CD4-positive, alpha-beta T cell treated with Interleukin-4 for 4 hours (primary cell): ENCODE measurements around the gene SLC2A2.
"Not testable (repeated sequence)": the region's sequence is repeated elsewhere in the genome, so short reads cannot be mapped to it uniquely, and the experiment has no call there.

Experiments
- DNase-seq: peaks from one replicate; pipeline ENCODE4 v3.0.0-alpha.2; 2020

The SLC2A2 gene

DNA sequence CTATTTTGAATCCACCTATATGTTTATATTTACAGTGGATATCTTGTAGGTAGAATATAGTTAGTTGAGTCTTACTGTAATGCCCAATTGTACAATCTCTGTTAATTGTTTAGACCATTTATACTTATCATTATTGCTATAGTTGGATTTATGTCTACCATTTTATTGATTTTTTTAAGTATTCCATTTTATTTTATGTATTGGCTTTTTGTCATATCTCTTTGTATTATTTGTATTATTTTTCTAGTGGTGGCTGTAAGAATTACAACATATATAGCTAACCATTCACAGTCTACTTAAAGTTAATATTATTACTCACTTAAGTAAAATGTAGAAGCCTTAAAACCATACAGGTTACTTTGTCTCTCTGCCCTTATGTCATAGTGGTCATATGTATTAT lies 46.1 kb downstream of the SLC2A2 start:
- DNase-seq = no peak

DNA sequence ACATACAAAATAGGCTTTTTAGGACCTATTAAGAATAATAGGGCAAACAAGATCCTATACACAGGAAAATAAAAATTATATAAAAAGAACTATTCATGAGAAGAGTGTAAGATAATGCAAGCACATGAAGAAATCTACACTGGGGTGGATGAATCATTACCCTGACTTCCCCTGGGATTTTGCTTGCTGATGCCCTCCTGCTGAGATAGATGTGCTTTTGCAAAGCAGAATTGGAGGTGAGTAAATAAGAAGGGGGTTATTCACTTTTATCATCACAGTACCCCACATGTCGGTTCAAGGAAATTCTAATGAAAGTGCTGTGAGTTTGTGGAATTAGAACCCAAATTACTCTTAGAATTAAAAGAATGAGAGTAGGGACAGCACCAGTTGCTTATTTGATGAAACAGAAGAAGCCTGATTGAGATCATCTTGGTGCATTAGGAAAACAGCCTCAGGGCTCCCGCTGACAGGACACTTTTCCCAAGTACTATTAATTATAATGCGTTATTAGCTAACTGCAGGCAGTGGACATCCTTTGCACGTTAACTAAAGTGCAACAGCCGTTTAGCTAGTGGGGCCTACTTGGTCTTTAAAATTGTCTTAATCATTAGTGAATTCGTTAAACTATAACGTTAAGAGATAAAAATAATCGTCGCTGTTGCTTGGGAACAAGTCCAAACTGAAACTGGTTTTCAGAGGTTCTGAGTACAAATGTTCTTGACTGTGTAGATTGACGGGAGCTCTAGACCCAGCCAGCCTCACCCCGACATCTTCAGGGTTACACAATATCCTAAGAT lies 48.4 kb downstream of the SLC2A2 start:
- DNase-seq = no peak

DNA sequence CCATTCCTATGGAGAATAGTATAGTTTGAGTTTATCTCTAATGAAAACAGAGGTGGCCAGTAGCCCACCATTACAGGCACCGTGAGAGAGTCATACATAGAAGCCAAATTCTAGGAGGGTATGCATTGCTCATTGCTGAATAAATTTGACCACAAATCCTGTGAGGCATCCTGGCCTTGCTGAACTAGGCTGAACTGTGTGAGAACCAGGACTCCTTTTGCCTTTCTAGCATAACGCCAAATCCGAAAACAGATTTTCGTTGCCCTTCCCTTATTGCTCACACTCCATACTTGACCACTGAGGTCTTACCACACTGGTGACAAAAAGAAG lies 50.4 kb downstream of the SLC2A2 start:
- no peak for DNase-seq

DNA sequence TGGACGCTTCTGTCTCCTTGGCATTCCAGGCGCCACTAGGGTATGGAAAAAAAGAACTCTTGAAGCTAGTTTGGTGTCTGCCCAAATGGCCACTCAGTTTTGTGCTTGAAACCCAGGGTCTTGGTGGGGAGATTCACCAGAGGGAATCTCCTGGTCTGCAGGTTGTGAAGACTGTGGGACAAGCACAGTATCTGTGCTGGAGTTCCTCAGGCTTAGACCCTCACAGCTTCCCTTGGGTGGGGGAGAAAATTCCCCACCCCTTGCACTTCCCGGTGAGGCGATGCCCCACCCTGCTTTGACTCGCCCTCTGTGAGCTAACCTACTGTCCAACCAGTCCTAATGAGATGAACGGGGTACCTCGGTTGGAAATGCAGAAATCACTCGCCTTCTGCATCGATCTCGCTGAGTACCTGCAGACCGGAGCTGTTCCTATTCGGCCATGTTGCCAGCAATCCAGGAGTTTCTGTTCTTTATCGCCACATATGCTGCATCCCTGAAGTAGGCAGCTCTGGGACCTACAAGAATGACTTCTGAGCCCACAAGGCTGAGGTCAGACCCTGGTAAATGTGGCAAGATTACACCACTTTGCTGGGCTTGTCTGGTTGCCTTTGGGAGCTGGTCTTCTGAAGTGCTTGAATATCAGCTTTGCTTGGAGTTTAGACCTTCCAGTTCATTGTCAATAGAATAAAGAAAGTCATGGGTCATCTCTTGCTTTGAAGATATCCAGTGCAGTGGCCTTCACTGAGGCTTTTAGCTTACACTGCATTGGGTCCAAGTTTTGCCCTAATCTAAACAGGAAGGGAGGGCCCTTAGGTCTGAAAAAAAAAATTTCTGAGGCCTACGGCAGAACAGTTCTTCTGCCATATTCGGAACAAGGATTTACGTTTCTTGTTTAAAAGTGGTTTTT lies 51.0 kb downstream of the SLC2A2 start:
- DNase-seq = no peak

DNA sequence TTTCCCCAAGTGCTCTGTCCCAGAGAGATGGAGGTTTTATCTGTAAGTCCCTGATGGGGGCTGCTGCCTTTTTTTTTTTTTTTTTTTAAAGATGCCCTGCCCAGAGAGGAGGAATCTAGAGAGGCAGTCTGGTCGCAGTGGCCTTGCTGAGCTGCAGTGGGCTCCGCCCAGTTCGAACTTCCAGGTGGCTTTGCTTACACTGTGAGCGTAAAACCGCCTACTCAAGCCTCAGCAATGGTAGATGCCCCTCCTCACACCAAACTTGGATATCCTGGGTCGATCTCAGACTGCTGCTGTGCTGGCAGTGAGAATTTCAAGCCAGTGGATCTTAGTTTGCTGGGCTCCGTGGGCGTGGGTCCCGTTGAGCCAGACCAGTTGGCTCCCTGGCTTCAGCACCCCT lies 51.6 kb downstream of the SLC2A2 start:
- DNase-seq = no peak

DNA sequence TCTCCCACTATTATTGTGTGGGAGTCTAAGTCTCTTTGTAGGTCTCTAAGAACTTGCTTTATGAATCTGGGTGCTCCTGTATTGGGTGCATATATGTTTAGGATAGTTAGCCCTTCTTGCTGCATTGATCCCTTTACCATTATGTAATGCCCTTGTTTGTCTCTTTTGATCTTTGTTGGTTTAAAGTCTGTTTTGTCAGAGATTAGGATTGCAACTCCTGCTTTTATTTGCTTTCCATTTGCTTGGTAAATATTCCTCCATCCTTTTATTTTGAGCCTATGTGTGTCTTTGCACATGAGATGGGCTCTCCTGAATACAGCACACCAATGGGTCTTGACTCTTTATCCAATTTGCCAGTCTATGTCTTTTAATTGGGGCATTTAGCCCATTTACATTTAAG lies 53.6 kb downstream of the SLC2A2 start:
- DNase-seq = not testable (repeated sequence)

DNA sequence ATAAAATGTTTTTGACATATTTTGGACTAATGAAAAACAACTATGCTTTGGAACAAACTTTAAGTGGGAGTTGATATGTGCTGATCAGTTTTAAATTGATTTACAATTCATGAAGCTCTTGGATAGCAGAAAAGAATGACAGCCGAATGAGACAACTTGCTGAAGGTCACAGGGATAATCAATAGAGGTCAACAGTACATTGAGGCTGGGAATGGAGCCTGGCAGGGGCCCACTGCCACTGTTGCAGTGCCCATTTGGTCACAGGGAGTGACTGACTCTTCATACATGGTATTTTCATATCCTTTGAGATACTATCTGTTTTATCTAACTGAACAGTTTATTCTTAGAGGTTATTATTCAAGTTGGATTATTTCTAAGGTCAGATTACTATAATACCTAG lies 59.4 kb downstream of the SLC2A2 start:
- DNase-seq = no peak

DNA sequence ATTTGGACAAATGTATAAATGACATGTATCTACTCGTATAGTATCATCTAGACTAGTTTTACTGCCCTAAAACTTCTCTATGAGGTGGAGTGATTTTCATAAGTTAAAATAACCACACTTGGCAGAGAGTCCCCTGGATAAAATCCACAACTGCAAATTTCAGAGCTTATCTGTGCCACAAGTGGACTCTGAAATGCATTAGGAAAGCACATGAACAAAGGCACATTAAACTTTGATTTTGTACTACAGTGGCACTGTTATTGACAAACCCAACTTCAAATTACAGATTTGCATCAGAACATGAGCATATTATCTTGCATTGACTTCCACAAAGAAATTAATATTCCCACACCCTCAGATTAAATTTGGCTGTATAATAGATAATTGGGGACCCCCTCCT lies 60.0 kb downstream of the SLC2A2 start:
- no peak for DNase-seq

DNA sequence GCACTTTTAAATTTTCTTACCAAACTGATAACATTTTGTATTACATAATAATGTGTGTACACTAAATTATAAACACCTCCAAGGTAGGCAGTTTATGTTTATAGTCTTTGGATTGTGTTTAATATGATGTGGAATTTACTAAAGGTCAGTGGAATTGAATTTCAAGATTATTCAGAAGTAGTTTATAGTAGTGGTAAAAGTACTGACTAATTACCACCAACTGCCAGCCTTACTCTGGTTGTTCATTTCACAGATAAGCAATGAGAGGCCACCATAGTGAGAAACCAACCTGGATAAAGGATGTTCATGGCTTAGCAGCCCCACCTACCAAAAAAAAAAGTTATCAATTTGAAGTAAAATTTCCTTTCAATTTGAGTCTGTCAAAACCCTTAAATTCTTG lies 64.1 kb downstream of the SLC2A2 start:
- DNase-seq = no peak

DNA sequence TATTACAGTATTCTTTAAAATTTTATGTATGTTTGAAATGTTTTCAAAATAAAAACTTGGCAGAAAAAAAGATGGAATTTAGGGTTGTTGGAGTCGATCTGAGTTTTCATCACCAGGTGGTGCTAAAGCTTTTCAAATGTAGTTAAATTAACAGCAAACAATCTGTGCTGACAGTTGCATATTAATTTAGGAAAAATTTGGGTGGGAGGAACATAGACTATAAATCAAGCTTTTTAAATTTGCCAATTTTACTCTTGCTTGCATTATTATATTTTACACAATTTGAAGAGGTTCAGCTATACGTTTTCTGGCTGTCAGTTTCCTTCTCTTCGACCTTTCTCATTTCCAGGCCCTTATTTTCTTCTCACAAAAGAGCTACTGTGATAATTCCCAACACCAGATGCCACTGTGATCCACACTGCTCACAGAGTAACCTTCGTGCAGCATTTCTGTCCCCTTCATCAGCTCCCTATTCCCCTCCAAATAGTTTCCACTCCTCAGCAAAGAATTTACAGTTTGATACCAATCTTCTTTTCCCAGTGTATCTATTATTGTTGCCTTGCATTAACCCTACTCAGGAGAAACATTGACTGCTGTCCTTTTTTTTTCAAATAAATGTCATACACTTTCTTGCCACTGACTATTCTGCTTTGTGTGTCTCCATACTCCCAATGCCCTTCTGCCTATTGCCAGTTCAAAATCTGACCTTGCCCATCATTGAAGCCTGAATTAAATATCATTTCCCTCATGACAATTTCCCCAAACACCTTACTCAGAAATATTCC lies 64.7 kb downstream of the SLC2A2 start:
- peak; percentile 5 for DNase-seq

DNA sequence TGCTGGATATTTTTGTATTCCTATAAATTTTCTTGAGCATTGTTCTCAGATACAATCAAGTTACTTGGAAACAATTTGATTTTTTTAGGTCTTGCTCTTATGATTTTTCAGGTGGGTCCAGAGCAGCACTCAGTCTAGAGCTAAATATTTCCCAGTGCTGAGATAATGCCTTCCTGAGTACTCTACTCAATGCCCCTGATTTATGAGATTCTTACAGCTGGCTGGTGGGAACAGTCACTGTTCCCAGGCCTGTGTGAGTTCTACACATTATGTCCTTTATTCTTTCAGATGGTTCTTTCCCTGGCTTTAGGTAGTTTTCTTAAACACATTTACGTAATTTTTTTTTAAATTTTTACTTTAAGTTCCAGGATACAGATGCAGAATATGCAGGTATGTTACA lies 67.1 kb downstream of the SLC2A2 start:
- no peak for DNase-seq

DNA sequence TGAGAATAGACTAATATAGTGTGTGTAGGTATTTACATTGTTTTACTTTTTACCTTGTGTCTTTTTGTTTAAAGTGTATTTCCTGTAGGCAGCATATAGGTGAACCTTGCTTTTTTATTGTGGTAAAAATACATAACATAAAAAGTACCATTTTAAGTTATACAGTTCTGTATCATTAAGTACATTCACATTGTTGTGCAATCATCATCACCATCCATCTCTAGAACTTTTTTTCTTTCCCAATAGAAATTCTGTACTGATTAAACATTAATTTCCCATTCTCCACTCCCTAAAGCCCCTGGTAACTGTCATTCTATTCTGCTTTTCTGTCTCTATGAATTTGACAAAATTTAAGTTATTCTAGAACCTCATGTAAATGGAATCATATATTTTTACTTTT lies 69.9 kb downstream of the SLC2A2 start:
- DNase-seq = no peak

DNA sequence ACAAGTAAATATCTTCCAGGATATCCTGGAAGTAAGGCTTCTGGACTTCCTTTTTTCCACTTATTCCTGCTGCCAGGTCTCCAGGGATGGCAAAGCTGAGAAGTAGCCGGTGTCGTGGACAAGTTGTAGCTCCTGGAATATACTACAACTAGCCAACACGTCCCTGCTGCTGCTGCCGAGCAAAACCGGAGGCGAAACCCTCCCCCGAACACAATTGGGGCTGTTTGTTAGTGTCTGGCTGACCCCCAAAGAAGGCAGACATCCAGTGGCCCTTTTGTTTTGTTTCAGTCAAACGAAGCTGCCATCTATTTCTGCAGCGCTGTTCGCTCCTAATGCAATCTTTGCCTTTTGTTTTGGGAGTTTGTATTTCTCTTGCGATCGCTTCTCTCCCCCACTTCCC lies 72.8 kb downstream of the SLC2A2 start:
- DNase-seq = no peak

DNA sequence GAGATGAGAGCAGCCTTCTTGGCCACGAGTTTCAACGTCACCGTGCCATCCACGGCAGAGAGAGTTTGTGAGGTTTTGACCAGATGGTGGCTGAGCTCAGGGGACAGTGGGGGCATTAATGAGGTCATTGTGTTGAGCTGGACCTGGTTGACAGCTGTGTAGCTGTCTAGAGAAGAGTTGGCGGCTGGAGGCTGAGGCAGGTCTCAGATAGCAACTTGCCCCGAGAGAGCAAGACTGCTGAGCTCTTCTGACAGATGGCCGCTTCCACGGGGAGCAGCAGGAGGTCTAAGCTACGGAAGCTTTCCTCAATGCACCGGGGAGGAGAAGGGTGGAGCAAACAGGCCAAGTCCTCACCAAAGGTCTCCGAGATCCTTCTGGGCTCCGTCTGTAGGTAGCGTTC lies 73.3 kb downstream of the SLC2A2 start:
- no peak for DNase-seq

DNA sequence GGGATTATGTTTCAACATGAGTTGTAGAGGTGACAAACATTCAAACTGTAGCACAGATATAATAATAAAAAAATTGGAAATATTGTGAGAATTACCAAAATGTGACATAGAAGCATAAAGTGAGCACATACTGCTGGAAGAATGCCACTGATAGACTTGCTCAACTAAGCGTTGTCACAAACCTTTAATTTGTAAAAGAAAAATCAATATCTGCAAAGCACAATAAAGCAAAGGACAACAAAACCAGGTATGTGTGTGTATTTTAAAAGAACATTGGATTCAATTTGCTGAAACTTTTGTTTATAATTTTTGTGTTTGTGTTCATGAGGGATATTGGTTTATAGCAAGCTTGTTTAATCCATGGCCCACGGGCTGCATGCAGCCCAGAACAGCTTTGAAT lies 77.3 kb downstream of the SLC2A2 start:
- DNase-seq = no peak

DNA sequence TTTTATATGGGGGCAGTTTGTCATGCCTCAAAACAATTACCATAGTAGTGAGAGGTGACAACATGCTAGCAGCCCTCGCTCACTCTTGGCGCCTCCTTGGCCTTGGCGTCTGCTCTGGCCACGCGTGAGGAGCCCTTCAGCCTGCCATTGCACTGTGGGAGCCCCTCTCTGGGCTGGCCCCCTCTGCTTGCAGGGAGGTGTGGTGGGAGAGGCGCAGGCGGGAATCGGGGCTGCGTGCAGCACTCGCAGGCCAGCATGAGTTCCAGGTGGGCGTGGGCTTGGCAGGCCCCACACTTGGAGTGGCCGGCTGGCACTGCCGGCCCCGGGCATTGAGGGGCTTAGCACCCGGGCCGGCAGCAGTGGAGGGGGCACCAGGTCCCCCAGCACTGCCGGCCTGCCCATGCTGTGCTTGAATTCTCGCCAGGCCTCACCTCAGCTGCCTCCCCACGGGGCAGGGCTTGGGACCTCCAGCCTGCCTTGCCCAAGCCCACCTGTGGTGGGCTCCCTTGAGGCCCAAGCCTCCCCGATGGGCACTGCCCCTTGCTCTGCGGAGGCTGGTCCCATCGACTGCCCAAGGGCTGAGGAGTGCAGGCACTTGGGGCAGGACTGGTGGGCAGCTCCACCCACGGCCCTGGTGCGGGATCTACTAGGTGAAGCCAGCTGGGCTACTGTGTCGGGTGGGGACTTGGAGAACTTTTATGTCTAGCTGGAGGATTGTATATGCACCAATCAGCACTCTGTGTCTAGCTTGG lies 79.3 kb downstream of the SLC2A2 start:
- no peak for DNase-seq
